GM18519 (cell line): Measurements from ENCODE around the gene KRTAP5-4.
"Not testable (repeated sequence)": the region's sequence is repeated elsewhere in the genome, so short reads cannot be mapped to it uniquely, and the experiment has no call there.

Source experiments
- ATAC-seq: cut with Tn5 transposase; IDR thresholded peaks from one replicate; pipeline ENCODE4 v1.9.1; 2021; ENCODE audit warnings: mild to moderate bottlenecking, moderate library complexity; ENCODE audit not compliant: unreplicated experiment, low FRiP score

KRTAP5-4 gene

GRCh38 chr11:1653541-1654387 lies 31.8 kb upstream of the KRTAP5-4 start:
- no peak for ATAC-seq

DNA sequence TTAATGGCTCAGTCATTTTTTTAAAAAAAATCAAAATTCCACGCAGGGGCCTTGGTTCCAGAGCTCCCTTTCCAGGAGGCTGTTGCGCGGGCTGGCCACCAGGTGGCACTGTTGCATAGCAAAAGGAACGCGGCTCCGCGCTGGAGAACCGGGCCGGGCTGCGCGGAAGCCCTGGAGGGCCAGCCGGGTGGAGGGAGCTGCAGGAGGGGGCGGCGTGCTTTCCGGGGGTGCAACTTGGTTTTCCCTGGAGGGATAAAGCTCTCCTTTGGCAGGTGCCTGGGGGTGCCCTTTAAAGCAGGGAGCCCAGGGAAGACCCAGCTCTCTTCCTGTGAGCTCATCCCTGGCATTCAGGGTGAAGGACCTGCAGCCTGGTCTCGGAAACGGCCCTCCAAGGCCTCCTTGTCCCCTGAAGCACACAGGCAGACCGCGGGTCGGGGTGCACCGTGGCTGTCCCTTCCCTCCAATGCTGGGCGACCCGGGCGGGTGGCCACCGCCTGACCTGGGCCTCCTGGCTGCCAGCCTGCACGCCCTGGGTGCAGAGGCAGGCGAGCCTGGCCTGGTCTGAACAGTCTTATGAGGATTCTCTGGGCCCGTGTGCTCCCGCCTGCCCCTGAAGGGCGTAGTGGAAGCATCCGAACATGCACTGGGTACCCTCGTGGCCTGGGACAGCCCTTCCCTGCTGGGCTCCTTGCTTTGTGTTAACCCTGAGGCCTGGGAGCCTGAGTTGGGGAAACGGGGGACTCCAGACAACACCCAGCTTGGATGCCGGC lies 31.0 kb upstream of the KRTAP5-4 start:
- no peak for ATAC-seq

GRCh38 chr11:1652442-1652770 lies 30.5 kb upstream of the KRTAP5-4 start:
- ATAC-seq = no peak

GRCh38 chr11:1652026-1652425 lies 30.1 kb upstream of the KRTAP5-4 start:
- no peak for ATAC-seq

DNA sequence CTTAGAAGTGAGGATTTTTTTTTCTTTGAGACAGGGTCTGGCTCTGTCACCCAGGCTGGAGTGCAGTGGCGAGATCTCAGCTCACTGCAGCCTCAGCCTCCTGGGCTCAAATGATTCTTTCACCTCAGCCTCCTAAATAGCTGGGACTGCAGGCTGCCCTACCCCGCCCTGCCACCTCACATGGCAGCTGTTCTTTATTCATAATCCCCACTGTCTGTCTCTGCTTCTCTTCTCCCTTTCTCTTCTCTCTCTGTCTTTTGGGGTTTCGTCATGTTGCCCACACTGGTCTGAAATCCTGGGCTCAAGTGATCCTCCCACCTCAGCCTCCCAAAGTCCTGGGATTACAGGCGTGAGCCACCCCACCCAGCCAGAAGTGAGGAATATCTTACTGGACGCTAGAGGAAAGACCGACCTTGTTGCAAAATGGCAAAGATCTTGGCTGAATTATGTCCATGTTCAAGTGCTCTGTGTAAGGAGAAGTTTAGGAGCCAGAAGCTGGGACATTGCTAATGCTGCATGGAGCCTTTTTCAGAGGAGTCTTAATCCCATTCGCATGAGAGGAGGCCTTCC lies 29.6 kb upstream of the KRTAP5-4 start:
- no peak for ATAC-seq

DNA sequence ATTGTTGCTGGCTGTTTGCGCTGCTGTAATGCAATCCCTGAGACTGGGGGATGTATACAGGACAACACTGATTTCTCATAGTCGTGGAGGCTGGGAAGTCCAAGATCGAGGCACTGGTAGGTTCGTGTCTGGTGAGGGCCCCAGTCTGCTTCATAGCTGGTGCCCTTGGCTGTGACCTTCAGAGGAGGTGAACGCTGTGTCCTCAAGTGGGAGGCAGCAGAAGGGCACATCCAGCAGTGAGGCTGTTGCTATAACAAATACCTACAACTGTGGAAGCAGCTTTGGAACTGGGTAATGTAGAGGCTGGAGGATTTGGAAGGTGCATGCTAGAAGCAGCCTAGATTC lies 29.0 kb upstream of the KRTAP5-4 start:
- no peak for ATAC-seq

DNA sequence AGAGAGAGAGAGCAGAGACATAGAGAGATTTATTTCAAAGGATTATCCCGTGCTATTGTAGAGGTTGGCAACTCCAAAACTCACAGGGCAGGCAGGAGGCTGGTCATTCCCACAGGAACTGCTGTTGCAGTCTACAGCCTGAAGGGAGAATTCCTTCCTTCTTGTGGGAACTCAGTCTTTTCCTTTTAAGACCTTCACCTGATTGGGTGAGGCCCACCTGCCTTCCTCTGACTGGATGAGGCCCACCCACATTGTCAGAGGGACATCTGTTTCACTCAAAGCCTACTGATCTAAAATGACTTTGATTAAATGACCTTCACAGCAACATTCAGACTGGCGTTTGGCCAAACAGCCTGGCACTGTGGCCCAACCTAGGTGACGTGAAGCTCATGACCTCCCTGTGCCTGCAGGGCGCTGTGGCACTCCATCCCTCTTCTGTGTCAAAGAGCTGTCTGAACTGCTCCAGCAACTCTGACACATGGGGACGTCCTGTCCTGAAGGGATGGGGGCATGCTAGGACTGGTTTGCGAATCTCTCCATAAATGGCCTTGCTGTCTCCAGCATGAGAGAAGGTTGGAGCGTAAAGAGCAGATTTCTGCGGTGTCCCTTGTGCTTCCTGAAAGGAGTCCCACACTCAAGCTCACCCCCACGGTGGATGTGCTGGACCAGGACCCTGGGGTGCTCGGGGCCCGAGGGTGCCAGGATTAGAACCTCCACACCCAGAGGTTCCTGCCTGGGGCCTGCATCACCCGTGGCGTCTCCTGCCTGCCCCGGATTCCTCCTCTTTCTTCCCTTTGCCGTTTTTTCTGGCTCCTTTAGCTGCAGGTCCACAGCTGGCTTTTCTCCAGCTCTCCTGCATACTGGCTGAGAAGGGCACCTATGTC lies 28.3 kb upstream of the KRTAP5-4 start:
- no peak for ATAC-seq

GRCh38 chr11:1648653-1649420 lies 26.9 kb upstream of the KRTAP5-4 start:
- no peak for ATAC-seq

- no peak for ATAC-seq
Observed at GRCh38 chr11:1647901-1648652, 26.1 kb upstream of the KRTAP5-4 start.

GRCh38 chr11:1646540-1646939 lies 24.6 kb upstream of the KRTAP5-4 start:
- ATAC-seq = not testable (repeated sequence)

DNA sequence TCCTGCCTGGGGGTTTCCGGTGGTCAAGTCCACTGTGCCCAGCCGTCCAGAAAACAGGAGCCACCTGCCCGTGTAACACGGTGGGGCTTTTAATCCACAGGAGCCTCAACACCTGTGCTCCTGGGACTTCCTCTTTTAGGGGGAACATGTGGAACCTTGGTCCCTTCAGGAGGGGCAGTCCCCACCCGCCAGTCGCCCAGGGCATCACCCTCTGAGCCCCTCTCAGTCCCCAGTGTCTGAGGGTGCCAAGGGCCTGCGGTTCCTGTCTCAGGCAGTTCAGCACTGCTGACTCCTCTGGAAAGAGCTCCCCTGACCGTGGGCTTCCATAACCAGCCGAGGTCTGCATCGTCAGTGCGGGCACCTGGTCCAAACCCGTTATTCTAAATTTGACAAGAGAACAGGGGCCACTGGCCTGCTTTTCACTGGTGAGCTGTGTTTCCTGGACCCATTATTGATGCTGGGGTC lies 23.5 kb upstream of the KRTAP5-4 start:
- ATAC-seq = no peak

GRCh38 chr11:1644601-1645356 lies 22.8 kb upstream of the KRTAP5-4 start:
- ATAC-seq = no peak

GRCh38 chr11:1643146-1643690 lies 21.3 kb upstream of the KRTAP5-4 start:
- ATAC-seq = no peak

DNA sequence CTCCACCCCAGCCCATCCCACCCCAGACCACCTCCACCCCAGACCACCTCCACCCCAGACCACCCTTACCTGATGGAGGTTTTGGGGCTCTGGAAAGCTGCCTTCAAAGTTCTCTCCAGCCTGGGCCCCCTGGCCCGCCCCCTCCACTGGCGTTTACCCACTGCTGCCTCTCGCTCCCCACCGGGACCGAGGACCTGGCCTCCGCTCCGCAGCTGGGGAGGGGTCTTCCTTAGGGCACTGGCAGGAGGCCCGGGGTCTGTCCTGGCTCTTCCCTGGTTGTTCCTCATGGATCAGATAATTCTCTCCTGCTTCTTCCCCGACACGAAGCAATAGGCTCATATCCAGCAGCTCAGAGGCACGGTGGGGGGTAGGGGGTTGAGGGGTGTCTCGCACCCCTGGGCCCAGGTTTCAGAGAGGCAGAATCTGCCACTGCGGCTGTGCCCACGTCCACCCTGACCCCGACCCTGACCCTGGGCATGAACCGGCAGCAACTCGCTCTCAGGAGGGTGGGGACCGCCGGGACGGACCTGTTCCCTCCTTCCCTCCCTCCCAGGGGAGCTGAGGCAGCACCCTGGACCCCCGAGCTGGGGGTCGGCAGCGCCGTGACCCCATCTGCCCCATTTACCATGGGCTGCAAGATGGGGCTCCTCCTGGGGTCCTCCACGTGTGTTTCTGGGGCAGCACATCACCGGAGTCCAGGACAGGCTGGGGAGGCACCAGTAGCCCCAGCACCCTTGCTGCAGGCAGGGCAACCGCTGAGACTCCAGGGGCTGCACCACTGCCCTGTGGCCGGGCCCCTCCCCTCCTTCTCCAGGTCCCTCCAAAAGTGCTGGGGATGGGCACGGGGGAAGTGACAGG lies 20.6 kb upstream of the KRTAP5-4 start:
- ATAC-seq = no peak

DNA sequence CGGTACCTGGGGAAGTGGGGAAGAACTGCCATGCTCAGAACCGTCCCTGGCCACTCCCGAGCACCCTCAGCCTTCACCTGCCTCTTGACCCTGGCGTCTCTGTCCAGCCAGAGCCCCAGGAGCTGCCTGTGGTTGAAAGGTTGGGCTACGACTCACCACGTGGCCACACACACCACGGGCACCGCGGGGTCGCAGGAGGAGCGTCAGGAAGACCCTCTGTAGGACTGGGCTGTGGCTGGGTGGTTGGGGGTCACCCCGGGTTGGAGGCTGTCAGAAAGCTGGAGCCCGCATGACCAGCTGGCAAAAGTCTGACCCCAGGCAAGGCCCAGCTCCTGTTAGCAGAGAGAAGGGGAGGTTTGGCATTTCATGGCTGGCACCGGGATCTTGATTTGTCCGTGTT lies 19.2 kb upstream of the KRTAP5-4 start:
- ATAC-seq = no peak

DNA sequence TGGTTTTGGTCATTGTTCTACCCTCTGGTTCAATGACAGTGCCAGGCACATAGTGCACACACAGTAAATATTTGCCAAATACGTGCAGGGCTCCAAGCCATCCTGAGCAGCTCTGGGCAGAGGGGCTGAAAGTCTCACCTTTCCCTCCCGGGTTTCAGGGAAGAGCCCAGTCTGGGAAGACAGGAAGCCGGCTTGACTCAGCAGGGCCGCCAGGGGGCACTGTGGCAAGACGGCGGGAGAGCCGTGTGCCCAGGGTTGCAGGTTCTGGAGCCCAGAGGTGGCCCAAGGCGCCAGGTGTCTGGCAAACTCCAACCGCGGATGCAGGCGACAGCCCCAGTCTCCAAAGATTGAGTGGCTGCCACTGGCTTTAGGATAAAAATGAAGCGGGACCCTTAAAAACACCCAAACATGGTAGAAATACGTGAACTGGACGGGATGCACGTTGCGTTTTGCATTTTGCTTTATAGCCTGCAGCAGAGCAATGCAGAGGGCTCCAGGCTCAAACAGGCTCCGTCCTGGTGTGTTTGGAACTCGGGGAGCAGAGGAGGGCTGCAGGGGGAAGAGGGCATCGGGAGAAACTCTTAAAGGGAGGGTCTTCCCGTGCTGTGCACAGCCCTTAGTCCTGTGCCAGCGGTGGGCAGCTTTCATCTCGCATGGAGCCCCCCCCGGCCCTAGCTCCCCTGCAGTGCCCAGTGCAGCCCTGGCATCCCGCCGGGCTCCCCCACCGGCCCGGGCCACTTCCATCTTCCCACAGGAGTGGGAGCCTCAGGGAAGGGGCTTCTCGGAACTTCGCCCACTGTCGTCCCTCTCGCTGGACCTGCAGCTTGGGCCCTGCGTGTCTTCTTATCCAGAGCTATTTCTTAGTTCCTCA lies 18.4 kb upstream of the KRTAP5-4 start:
- ATAC-seq = no peak
